Spleen (tissue), 11 donors: Measurements from ENCODE around the gene ZCCHC4. TPM values are rescaled to one million over a fixed set of nuclear protein-coding genes. Genes with fewer than 3 reads are reported as not detected.

Experiments
- DNase-seq: peaks from one replicate; pipeline ENCODE4 v3.0.0-alpha.2; 2020
- H3K27ac ChIP-seq, 8 donors: fragments of 200-600 bp; sonication (generic) in 7 of 8; 1 replicate in 4 of 8; 2 replicates in 4 of 8; pipeline versions ENCODE4 v1.5.0 to v1.8.0; 2016 to 2021; ENCODE audit warnings: inconsistent platforms in 4 of 8, mild to moderate bottlenecking in 4 of 8, moderate library complexity in 1 of 8
- H3K27me3 ChIP-seq, 7 donors: fragments of 200-600 bp; sonication (generic) in 6 of 7; replicated peaks in 1 of 7; 1 replicate in 4 of 7; 2 replicates in 3 of 7; pipeline versions ENCODE4 v1.5.0 to v1.8.0; 2016 to 2021; ENCODE audit warnings: inconsistent platforms in 3 of 7, mild to moderate bottlenecking in 1 of 7
- H3K36me3 ChIP-seq, 6 donors: fragments of 200-600 bp; sonication (generic) in 5 of 6; 1 replicate in 4 of 6; 2 replicates in 2 of 6; pipeline versions ENCODE4 v1.5.0 to v1.8.0; 2016 to 2021; ENCODE audit warnings: inconsistent platforms in 2 of 6
- H3K4me1 ChIP-seq, 6 donors: fragments of 200-600 bp; sonication (generic) in 5 of 6; 1 replicate in 3 of 6; 2 replicates in 3 of 6; pipeline versions ENCODE4 v1.5.0 to v1.8.0; 2016 to 2021; ENCODE audit warnings: inconsistent platforms in 3 of 6
- H3K4me3 ChIP-seq, 8 donors: fragments of 200-600 bp; sonication (generic) in 7 of 8; 1 replicate in 4 of 8; 2 replicates in 4 of 8; pipeline versions ENCODE4 v1.5.0 to v1.8.0; 2016 to 2021; ENCODE audit warnings: inconsistent platforms in 4 of 8, mild to moderate bottlenecking in 4 of 8, moderate library complexity in 2 of 8
- H3K9me3 ChIP-seq, 8 donors: fragments of 200-600 bp; sonication (generic) in 7 of 8; 1 replicate in 4 of 8; 2 replicates in 4 of 8; pipeline versions ENCODE4 v1.5.0 to v1.8.0; 2016 to 2021; ENCODE audit warnings: inconsistent platforms in 4 of 8
- CTCF ChIP-seq, 11 experiments: fragments of 200-600 bp in 7 of 11; fragments of 450-650 bp in 4 of 11; sonication (generic) in 4 of 11; IDR thresholded peaks in 8 of 11; conservative IDR thresholded peaks in 3 of 11; 1 replicate in 7 of 11; 2 replicates in 4 of 11; pipeline versions ENCODE4 v1.4.0 to v1.8.0; 2016 to 2021; ENCODE audit warnings: antibody characterized with exemption in 11 of 11, inconsistent platforms in 4 of 11, mild to moderate bottlenecking in 1 of 11
- POLR2A ChIP-seq, 3 donors: fragments of 450-650 bp; IDR thresholded peaks; one replicate each; pipeline ENCODE4 v1.5.1; 2017; ENCODE audit warnings: antibody characterized with exemption in 3 of 3, mild to moderate bottlenecking in 1 of 3
- POLR2AphosphoS5 ChIP-seq, 3 donors: sonication (generic); formaldehyde crosslinking; IDR thresholded peaks; one replicate each; pipeline ENCODE4 v1.5.1; 2017; ENCODE audit warnings: antibody characterized with exemption in 3 of 3
- WGBS, 5 donors: extraction: QIAGEN DNeasy Blood & Tissue Kit in 3 of 5; methylation state at CpG; one replicate each; pipeline versions ENCODE4 v1.1.5 to v1.1.7; 2013 to 2018; 5-methylcytosine and 5-hydroxymethylcytosine counted together
- intact Hi-C: fragments of 100-400 bp; cut with DNase I; formaldehyde crosslinking; loops from one replicate; pipeline ENCODE4 v1.15.0; 2023; ENCODE audit warnings: low total_unique reads
- polyA plus RNA-seq, 3 donors: library from polyadenylated mRNA; stranded (reverse); fragments of 200-250 nt; gene quantifications; one replicate each; pipeline ENCODE4 v1.2.1, GENCODE V29; 2013
- total RNA-seq, 7 donors: library from RNA; depleted of rRNA in 3 of 7; stranded (reverse); fragments of >200 nt in 3 of 7; fragmentation: NEBNext Ultra II Directional in 4 of 7; extraction: Animal tissue kit (Norgen Biotek cat#: 25700) in 4 of 7; gene quantifications; one replicate each; pipeline versions ENCODE4 v1.1.0 to v1.2.1, GENCODE V29; 2016 to 2021
- donor health status: healthy with polysubstance abuse.
- donor health status: DM: no; HTN: no; CAD: no; lungs with moderate emphysema.
- donor health status: DM: no; HTN: no; CAD: no.
- donor health status: Bipolar disorder and iron deficiency.
- donor health status: healthy.
- donor health status: DM: no; HTN: no; CAD: no.
- donor health status: DM: yes; HTN: yes; CAD: no.

The ZCCHC4 gene
- total and polyA plus RNA-seq, 10 donors: 5.6 to 14.7 (median 12.1) TPM

GRCh38 chr4:25406081-25406692, 93.6 kb downstream of the ZCCHC4 start:
- no peak for DNase-seq
- WGBS, 5 donors: 81 to 92% (median 85%) methylated on average over 5 of the region's 5 CpGs
- TF ChIP-seq POLR2A (IDR thresholded peaks at IDR 0.05) (no peak), POLR2AphosphoS5 (IDR thresholded peaks at IDR 0.05) (no peak), CTCF (IDR thresholded peaks at IDR 0.05 in 8 of 11, conservative IDR thresholded peaks at IDR 0.05 in 3 of 11) (no peak)
- Histone ChIP-seq H3K27me3 (no peaks in the 10 kb centered on the region), H3K4me1 (no peaks in the 10 kb centered on the region), H3K4me3 (no peak overlapping the region), H3K36me3 (peaks cover 0 to 100% (median 86%) of the 10 kb centered on the region in 6 donors), H3K27ac (no peak overlapping the region), H3K9me3 (no peaks in the 10 kb centered on the region)
- intact Hi-C loops: no loop called here

GRCh38 chr4:25410820-25411529, 98.4 kb downstream of the ZCCHC4 start:
- no peaks in the 10 kb centered on the region for H3K9me3 ChIP-seq
- DNase-seq: no peak
- intact Hi-C loops: no loop called here
- WGBS, 5 donors: 80 to 98% (median 97%) methylated on average over 4 of the region's 4 CpGs
- no peak overlapping the region for H3K4me3 ChIP-seq
- no peaks in the 10 kb centered on the region for H3K27me3 ChIP-seq
- H3K27ac ChIP-seq: no peak overlapping the region
- no peak for TF ChIP-seq POLR2AphosphoS5 (IDR thresholded peaks at IDR 0.05)
- TF ChIP-seq CTCF (IDR thresholded peaks at IDR 0.05 in 8 of 11, conservative IDR thresholded peaks at IDR 0.05 in 3 of 11): no peak
- TF ChIP-seq POLR2A (IDR thresholded peaks at IDR 0.05): no peak
- peaks cover 6 to 100% (median 82%) of the 10 kb centered on the region in 6 donors for H3K36me3 ChIP-seq
- H3K4me1 ChIP-seq: no peaks in the 10 kb centered on the region

GRCh38 chr4:25413261-25413660, 100.7 kb downstream of the ZCCHC4 start:
- H3K4me3 ChIP-seq: no peak overlapping the region
- peaks cover 6 to 100% (median 84%) of the 10 kb centered on the region in 6 donors for H3K36me3 ChIP-seq
- intact Hi-C loops: no loop called here
- WGBS, 5 donors: 77 to 93% (median 83%) methylated on average over 3 of the region's 3 CpGs
- no peak overlapping the region for H3K27ac ChIP-seq
- DNase-seq: no peak
- no peak for TF ChIP-seq POLR2A (IDR thresholded peaks at IDR 0.05)
- TF ChIP-seq POLR2AphosphoS5 (IDR thresholded peaks at IDR 0.05): no peak
- no peak for TF ChIP-seq CTCF (IDR thresholded peaks at IDR 0.05 in 8 of 11, conservative IDR thresholded peaks at IDR 0.05 in 3 of 11)
- H3K4me1 ChIP-seq: no peaks in the 10 kb centered on the region
- H3K27me3 ChIP-seq: no peaks in the 10 kb centered on the region
- H3K9me3 ChIP-seq: no peaks in the 10 kb centered on the region

GRCh38 chr4:25417014-25417413, 104.4 kb downstream of the ZCCHC4 start:
- no peak for DNase-seq
- H3K4me1 ChIP-seq: peaks cover 0 to 6% (median 0%) of the 10 kb centered on the region in 6 donors
- H3K9me3 ChIP-seq: no peaks in the 10 kb centered on the region
- no peak for TF ChIP-seq CTCF (IDR thresholded peaks at IDR 0.05 in 8 of 11, conservative IDR thresholded peaks at IDR 0.05 in 3 of 11)
- no peak for TF ChIP-seq POLR2AphosphoS5 (IDR thresholded peaks at IDR 0.05)
- no peak for TF ChIP-seq POLR2A (IDR thresholded peaks at IDR 0.05)
- H3K4me3 ChIP-seq: no peak overlapping the region
- no peak overlapping the region for H3K27ac ChIP-seq
- intact Hi-C loops: no loop called here
- no peaks in the 10 kb centered on the region for H3K27me3 ChIP-seq
- WGBS, 5 donors: 91 to 98% (median 96%) methylated on average over 2 of the region's 2 CpGs
- peaks cover 6 to 96% (median 64%) of the 10 kb centered on the region in 6 donors for H3K36me3 ChIP-seq
